Stimulated activated CD4-positive, alpha-beta T cell treated with anti-CD3 and anti-CD28 coated beads, Interleukin-12 subunit alpha, Interleukin-12 subunit beta, amount 100 ng/mL, for 24 hours (primary cell): ENCODE results near the gene CABLES1.
"Not testable (repeated sequence)": the region's sequence is repeated elsewhere in the genome, so short reads cannot be mapped to it uniquely, and the experiment has no call there.

Experiments used
- DNase-seq, 2 experiments: peaks; one replicate each; pipeline ENCODE4 v3.0.0-alpha.2; 2020; ENCODE audit warnings: low read depth in 2 of 2

The CABLES1 gene, protein sequence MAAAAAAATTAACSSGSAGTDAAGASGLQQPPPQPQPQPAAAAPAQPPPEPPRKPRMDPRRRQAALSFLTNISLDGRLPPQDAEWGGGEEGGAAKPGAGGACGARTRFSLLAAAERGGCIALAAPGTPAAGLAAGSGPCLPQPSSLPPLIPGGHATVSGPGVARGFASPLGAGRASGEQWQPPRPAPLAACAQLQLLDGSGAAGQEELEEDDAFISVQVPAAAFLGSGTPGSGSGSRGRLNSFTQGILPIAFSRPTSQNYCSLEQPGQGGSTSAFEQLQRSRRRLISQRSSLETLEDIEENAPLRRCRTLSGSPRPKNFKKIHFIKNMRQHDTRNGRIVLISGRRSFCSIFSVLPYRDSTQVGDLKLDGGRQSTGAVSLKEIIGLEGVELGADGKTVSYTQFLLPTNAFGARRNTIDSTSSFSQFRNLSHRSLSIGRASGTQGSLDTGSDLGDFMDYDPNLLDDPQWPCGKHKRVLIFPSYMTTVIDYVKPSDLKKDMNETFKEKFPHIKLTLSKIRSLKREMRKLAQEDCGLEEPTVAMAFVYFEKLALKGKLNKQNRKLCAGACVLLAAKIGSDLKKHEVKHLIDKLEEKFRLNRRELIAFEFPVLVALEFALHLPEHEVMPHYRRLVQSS

DNA sequence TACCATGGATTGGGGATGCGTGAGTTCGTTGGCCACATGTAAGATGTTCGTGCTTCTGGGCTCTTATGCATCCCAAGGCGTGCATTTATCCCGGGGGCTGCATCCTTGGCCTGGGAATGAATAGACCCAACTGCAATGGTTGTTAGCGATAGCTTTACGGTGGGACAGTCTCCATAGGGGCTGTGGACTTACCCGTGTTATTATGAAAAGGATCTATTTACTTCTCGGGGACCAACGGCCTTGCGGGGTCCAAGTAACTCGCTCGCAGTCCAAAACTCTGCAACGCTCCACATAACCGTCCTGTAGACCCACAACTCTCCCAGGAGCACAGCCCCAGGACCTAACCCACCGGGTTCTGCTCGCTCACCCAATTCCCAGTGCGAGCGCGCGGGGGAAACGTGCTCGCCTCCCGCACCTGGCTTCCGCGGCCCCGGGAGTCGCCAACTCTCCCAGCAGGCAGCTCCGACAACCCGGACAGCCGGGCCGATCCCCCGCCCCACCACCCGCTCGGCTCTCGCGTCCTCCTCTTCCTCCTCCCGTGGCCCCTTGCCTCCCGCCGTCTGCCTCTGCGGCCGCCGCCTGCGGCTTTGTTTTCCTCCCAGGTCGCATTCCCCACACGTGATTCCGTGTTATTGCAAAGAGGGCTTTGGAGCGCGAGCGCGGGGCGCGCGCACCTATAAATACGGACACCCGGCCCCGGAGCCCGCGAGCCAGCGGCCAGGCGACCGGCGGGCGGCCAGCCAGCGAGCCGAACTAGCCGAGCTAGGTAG lies at the start of gene CABLES1:
Gene CABLES1 (plus strand): TSS at position 706 of the 770 bp plus-strand sequence. CDS start 278 bp downstream, outside the sequence.
- peak in 1 of 2 experiments; percentile 8 for DNase-seq

DNA sequence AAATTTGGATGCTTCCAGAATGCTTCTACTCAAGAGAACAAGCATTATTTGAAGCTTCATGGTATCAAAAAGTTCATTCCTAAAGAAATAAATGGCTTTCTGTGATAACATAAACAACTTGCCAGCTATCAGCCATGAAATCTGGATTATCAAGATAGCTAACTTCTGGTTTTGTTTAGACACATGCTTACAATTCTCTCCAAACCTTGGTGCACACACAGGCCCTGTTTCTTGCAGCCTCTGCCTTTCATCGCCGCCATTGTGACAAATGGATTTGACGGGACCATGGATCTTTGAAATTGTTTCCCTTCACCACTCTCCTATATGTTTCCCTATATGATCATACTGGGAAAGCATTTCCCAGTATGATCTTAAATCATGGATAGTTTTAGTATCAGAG lies 47.9 kb upstream of the CABLES1 start:
- no peak for DNase-seq

DNA sequence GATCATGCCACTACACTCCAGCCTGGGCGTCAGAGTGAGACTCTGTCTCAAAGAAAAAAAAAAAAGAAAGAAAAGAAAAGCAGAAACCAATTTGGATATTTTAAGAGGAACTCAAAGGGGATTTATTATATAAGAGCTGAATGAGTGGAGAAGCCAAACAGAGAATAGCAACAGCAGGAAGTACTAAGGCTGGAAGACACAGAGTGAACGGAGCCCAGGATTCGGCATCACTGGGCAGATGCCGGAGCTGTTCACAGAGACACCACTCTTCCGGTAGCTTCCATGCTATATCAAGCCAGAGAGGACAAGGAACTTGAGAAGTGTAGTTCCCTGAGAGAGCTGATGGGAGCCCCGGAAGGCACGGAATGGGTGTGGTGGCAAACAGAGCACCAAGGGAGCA lies 47.0 kb upstream of the CABLES1 start:
- no peak for DNase-seq

DNA sequence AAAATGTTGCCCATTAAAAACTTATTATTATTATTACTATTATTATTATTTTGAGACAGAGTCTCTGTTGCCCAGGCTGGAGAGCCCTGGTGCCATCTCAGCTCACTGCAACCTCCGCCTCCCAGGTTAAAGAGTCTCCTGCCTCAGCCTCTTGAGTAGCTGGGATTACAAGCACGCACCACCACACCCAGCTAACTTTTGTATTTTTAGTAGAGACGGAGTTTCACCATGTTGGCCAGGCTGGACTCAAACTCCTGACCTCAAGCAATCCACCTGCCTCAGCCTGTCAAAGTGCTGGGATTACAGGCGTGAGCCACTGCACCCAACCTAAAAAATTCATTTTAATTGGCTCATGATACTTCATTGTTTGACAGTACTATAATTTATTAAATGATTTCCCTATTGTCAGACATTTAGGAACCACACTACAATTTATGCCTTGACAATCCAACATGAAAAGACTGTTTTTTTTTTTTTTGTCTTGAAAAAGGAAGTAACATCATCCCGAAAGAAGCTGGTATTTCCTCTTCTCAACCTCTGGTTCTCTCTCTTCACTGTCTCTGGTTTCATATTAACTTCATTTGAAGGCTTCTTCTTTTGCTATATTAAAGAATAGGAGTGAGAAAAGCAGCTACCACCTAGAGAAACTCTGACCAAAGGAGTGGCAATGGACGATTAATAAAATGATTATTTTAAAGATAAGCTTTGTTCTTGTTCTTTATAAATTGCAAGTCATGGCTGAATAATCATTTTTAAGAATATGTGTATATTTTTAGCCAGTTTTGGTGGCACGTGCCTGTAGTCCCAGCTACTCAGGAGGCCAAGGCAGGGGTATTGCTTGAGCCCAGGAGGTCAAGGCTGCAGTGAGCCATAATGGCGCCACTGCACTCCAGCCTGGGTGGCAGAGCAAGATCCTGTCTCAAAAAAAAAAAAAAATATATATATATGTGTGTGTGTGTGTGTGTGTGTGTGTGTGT lies 44.0 kb upstream of the CABLES1 start:
- DNase-seq: not testable (repeated sequence)

DNA sequence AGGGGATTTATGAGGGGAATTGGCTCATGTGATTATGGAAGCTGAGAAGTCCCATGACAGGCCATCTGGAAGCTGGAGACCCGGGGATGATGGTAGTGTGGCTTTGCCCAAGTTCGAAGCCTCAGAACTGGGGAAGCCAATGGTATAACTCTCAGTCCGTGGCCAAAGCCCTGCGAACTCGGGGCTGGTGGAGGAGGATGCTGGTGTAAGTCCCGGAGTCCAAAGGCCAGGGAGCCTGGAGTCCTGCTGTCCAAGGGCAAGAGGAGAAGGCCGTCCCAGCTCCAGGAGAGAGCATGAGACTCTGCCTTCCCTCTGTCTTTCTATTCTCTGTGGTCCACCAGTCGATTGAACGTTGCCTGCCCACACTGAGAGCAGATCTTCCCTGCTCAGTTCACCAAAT lies 43.2 kb upstream of the CABLES1 start:
- DNase-seq: no peak

DNA sequence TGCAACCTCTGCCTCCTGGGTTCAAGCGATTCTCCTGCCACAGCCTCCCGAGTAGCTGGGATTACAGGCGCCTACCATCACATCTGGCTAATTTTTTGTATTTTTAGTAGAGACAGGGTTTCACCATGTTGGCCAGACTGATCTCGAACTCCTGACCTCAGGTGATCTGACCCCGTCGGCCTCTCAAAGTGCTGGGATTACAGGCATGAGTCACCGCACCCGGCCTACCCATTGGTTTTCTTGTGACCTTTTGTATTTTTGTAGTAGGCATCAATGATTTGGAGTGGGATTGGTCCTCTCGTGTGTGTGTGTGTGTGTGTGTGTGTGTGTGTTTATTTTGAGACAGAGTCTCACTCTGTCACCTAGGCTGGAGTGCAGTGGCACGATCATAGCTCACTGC lies 42.2 kb upstream of the CABLES1 start:
- not testable (repeated sequence) for DNase-seq

DNA sequence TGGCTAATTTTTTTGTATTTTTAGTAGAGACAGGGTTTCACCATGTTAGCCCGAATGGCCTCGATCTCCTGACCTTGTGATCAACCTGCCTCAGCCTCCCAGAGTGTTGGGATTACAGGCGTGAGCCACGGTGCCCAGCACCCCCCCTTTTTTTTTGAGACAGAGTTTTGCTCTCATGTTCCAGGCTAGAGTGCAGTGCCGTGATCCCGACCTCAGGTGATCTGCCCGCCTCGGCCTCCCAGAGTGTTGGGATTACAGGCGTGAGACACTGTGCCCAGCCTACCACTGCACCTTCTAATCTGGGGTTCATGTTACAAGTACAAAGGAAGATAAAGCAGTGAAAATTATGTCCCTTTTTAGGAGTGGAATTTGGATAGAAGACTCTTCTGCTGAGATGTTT lies 41.5 kb upstream of the CABLES1 start:
- DNase-seq: no peak

DNA sequence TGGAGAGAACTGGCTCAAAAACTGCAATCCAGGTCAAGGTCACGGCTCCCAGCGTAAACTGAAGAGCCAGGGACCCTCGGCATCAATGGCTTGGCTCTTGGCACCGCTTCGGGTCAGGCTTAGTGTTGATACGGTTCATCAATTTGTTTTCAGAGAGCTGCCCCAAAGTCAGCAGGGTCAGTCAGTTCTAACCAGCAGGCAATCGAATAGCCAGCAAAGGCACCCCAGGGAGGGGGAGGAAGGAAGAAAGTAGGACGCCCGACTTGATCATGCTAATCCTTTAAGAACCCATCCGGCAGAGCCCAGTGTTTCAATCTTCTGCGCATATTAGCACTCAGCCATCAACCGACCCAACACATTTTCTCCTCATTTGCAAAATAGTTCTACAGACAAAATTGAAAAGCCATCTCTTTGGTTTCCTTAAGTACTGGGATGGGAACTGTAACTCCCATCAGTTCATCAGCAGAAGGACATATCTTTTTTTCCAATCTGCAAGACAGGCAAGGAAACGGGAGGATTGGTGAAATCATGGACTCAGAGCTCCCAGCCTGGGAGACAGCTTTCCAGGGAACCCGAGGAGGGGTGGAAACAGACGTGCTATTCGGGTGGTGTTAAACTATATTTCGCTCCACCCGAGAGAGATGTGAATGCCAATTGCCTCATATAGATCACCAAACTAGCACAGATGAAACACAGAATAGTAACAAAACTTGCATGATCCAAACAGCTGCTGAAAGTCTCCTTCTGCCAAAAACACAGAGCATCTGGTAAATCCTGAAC lies 40.7 kb upstream of the CABLES1 start:
- no peak for DNase-seq

DNA sequence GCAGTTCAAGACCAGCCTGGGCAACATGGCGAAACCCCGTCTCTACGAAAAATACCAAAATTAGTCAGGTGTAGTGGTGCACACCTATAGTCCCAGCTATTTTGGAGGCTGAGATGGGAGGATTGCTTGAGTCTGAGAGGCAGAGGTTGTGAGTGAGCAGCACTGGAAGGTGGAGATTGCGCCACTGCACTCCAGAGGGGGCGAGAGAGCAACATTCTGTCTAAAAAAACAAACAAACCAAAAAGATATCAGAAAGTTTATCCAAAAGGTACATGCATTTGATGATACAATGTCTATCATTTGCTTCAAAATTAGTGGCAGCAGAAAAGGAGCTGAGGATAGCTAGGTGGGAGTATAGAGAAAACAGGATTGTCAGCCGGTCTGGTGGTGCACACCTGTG lies 39.8 kb upstream of the CABLES1 start:
- no peak for DNase-seq

DNA sequence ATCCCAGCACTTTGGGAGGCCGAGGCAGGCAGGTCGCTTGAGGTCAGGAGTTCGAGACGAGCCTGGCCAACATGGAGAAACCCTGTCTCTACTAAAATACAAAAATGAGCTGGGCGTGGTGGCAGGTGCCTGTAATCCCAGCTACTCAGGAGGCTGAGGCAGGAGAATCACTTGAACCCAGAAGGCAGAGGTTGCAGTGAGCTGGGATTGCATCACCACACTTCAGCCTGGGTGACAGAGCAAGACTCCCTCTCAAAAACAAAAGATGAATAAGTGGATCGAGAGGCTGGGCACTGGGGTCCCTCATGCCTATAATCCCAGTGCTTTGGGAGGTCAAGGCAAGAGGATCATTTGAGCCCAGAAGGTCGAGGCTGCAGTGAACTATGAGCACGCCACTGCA lies 38.3 kb upstream of the CABLES1 start:
- DNase-seq: not testable (repeated sequence)

DNA sequence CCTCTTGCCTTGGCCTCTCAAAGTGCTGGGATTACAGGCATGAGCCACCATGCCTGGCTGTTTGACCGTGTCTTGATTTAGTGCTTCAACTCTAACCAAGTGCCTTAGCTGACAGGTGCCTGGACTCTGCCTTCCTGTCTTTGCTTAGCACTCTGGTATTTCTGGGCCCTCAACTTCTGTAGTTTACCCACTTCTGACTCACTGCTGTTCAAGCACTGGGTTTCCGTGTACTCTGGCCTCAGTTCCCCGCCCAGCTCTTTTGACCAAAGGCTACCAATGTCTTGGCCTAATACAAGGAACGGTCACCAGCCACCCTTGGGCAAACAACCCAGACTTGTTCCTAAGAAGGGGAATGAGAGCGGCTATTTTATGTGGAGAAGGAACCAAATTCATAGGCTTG lies 35.7 kb upstream of the CABLES1 start:
- DNase-seq: no peak

DNA sequence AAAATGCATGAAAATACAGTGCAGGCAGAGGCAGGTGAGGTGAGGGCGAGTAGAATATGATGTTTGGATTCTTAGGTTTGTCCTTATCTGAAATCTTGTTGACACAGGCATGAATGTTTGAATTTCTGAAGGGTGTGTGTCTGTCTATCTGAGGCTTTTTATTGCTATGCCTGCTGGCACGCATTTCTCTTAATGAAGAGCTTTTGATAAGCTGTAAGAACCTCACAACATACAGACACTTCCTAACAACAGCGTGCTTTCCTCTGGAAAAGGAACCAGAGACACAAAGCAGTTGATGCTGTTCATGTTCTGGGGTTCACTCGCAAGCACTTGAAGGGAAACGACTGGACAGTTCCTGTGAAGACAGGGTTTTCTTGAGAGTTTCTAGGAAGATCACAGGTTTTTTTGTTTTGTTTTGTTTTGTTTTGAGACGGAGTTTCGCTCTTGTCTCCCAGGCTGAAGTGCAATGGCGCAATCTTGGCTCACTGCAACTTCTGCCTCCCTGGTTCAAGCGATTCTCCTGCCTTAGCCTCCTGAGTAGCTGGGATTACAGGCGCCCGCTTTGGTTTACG lies 33.3 kb upstream of the CABLES1 start:
- no peak for DNase-seq

DNA sequence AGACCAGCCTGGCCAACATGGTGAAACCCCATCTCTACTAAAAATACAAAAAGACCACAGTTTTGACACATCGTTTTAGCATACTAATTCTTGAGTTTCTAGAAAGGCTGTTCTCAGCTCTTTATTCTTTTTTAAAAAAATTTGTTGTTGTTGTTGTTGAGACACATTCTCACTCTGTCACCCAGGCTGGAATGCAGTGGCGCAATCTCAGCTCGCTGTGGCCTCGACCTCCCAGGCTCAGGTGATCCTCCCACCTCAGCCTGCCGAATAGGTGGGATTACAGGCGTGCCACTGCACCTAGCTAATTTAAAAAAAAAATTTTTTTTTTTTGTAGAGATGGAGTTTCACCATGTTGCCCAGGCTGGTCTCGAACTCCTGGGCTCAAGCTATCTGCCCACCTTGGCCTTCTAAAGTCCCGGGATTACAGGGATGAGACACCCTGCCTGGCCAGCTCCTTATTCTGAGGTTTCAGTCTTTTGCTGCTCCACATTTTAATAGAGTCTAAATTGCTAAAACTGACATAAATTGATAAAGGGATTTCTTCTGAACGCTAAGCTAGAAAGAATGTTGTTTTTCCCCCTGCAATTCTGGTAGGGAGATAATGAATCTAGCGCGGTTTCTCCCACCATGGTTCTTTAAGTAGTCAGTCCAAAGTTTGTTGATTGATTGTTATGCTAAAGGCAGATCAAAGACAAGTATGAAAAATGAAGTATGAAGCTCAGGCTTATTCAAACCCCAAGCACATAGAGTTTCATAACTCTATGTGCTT lies 32.6 kb upstream of the CABLES1 start:
- DNase-seq: no peak

DNA sequence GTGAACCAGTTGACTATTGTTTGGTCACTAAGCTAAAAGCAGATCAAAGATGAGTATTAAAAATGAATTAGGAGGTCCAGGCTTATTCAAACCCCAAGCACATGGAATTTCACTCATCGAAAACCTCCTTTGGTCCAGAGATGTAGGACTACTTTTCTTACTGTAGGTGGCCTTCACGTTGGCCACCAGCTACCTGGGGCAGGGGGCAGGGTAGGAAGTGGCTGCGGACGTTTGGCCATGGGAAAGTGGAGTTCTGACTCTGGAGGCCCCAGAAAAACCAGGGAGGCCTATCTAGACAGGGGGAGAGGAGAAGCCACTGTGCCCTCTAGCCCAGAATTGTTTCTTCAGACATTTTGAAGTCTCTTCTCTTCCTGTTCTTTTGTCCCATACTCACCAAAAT lies 31.8 kb upstream of the CABLES1 start:
- no peak for DNase-seq

DNA sequence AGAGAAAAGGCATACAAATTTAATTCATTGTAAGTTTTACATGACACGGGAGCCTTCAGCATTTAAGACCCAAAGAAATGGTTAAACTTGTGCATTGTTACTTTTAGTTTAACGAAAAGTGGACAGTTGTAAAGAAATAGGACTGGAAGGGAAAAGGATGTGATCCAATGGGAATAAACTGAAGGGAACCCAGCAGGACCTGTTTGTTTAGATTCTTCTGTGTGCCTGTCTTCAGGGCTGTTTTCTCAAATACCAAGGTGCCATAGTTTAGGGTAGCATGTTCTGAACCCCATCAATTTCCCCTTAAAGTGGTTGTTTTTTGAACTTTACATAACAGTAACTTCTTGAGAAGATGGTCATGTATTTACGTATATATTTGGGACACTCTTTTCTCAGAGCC lies 30.3 kb upstream of the CABLES1 start:
- no peak for DNase-seq

DNA sequence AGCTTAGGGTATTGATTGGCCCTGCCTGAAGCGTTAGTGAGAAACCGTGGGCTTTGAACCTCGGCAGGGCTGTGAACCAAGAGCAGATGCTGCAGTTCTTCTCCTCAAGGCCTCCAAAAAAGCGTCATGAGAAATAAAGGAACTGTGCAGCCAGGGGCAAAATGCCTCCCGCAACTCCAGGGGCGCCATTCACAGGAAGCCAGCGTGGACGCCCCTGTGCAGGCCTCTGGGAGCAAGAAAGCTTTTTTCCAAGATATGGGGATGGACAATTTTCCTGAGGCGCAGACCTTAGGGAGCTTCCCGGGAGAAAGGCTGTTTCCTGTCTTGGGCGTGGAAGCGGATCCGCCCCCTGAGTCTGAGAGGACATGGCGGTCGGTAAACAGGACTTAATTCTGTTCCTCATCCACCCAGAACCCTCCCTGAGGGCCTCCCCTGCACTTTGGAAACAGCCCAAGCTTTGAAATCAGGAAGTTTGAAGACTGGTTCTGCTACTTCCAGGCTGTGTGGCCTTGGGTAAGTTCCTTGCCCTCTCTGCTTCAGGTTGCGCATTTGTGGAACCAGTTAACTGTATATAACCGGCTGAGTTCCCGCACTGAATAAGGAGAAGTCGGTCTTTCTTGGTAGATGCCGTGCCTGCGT lies 29.6 kb upstream of the CABLES1 start:
- no peak for DNase-seq

DNA sequence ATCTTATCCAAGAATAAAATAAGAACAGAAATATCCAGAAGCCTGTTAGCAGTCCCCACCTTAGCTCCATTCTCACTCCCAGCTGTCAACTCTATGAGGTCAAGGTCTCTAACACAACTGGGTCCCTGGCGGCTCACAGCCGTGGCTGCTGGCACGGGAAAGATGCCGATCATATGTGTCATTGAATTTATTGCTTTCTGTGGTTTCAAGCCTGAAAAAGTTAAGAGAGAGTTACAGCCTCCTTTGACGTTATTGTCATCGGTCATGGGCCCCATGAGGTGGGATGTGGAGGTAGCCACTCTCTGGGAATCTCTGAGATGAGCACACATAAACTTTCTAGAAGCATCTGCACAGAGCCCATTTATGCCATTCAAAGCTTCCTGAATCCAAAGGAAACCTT lies 28.7 kb upstream of the CABLES1 start:
- DNase-seq: no peak

DNA sequence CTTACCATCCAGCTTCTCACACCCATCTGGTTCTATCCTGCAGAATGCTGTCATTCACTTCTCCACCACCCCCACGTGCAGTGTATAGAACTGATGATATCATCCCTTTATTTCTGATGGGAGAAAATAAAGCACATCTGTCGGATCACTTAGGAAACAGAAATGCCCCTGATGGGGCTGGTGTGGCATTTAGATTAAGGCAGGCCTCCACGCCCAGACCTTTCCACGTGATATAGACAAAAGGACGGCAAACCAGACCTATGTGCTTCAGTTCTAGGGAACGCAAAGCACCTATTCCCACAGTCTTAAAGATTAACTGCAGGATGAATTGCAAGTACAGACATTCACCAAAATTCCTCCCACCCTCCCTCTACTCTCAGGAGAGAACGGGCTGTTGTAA lies 27.6 kb upstream of the CABLES1 start:
- no peak for DNase-seq

DNA sequence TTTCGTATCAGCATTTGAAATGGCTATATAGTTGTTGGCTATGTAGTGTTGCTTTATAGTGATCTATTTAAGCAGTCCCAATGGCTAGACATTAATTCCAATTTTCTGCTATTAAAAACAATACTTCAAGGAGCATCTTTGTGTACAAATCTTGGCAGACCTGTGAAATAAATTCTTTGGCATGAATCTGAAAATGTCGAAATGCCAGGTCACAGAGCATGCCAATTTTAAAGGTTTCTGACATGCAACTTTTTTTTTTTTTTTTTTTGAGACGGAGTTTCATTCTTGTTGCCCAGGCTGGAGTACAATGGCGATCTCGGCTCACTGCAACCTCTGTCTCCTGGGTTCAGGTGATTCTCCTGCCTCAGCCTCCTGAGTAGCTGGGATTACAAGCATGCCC lies 26.8 kb upstream of the CABLES1 start:
- DNase-seq: no peak
